ENCODE results near the gene TCF4. TPM values are rescaled to one million over a fixed set of nuclear protein-coding genes. Genes with fewer than 3 reads are reported as not detected.

TCF4 gene
- total and polyA plus RNA-seq, 8 donors, result 5.1 to 187 (median 39.9) TPM

DNA sequence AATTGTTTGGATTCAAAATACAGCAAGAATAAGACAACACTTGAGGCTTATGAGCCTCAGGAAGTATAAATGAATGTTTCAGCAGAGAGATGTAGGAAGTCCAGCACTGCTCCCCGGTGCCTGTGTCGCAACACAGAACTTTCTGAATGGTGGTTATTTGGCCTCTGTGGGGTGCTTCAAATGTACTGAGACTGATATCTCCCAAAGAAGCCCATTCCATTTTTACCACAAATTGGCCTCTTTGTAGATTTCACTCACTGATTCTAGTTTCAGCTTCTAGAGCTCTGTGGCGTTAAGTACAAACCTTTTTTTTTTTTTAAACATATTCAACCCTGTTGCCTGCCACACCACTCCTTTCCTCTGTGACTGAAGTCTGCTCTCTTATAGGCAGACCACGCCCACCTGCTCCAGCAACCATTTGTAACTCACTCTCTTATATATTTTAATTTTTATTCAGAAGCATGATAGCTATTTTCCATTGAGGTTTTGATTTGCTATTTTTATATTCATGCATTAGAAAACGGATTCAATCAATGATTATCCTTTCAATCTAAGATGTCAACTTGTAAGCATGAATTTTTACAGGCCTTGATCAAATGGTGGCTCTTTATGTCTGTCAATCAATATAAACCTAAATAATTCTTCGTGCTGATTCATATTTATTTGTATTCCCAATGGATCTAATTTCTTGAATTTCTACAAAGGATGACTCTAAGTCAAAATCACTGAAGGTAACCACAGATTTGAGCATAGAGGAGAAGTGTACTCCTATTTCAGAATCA, 351.7 kb downstream of the TCF4 start:
- no peak overlapping the region for H3K27ac ChIP-seq
- WGBS, 5 donors, result 72 to 80% (median 74%) methylated on average over 6 of the region's 6 CpGs
- no peak overlapping the region for H3K4me3 ChIP-seq
- intact Hi-C loops (cut with DNase I; ENCODE audit: low total_unique reads), result no loop called here
- peaks cover 0 to 30% (median 21%) of the 10 kb centered on the region in 4 donors for H3K36me3 ChIP-seq
- H3K9me3 ChIP-seq, result no peaks in the 10 kb centered on the region
- H3K4me1 ChIP-seq, result peaks cover 0 to 21% (median 8%) of the 10 kb centered on the region in 4 donors
- H3K27me3 ChIP-seq, result no peaks in the 10 kb centered on the region
- no peak for DNase-seq
- no peak for TF ChIP-seq EP300 (IDR thresholded peaks at IDR 0.05)
- TF ChIP-seq POLR2AphosphoS5 (IDR thresholded peaks at IDR 0.05), result no peak

DNA sequence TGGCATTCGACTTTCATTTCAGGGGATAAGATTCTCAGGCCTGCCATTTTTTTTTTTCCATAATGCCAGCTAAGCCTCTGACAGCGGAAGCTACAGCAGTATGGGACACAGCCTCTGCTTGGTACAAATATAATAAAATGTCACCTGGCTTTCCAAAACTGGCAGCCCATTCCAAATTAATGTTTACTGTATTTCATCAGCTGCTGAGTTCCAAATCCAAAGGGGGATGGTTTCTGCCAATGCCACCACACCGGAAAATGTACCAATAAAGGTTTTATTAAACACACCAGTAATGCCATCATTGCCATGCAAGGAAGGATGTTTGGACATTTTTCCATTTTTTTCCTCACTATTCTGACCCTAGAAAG, 352.9 kb downstream of the TCF4 start:
- no peak for TF ChIP-seq POLR2AphosphoS5 (IDR thresholded peaks at IDR 0.05)
- no peak for TF ChIP-seq EP300 (IDR thresholded peaks at IDR 0.05)
- TF ChIP-seq, protein P1, sequence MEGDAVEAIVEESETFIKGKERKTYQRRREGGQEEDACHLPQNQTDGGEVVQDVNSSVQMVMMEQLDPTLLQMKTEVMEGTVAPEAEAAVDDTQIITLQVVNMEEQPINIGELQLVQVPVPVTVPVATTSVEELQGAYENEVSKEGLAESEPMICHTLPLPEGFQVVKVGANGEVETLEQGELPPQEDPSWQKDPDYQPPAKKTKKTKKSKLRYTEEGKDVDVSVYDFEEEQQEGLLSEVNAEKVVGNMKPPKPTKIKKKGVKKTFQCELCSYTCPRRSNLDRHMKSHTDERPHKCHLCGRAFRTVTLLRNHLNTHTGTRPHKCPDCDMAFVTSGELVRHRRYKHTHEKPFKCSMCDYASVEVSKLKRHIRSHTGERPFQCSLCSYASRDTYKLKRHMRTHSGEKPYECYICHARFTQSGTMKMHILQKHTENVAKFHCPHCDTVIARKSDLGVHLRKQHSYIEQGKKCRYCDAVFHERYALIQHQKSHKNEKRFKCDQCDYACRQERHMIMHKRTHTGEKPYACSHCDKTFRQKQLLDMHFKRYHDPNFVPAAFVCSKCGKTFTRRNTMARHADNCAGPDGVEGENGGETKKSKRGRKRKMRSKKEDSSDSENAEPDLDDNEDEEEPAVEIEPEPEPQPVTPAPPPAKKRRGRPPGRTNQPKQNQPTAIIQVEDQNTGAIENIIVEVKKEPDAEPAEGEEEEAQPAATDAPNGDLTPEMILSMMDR (IDR thresholded peaks at IDR 0.05), result no peak
- TF ChIP-seq POLR2A (IDR thresholded peaks at IDR 0.05), result no peak
- intact Hi-C loops (cut with DNase I; ENCODE audit: low total_unique reads), result no loop called here
- Histone ChIP-seq H3K4me1 (peaks cover 0 to 21% (median 8%) of the 10 kb centered on the region in 4 donors), H3K27me3 (no peaks in the 10 kb centered on the region), H3K4me3 (peak overlapping the region in 1 of 4 donors; percentile 6), H3K9me3 (no peaks in the 10 kb centered on the region), H3K27ac (peak overlapping the region in 1 of 5 donors; percentile 67), H3K36me3 (peaks cover 0 to 41% (median 31%) of the 10 kb centered on the region in 4 donors)
- WGBS, 5 donors, result 61 to 72% (median 65%) methylated on average over 3 of the region's 3 CpGs
- DNase-seq, result no peak

DNA sequence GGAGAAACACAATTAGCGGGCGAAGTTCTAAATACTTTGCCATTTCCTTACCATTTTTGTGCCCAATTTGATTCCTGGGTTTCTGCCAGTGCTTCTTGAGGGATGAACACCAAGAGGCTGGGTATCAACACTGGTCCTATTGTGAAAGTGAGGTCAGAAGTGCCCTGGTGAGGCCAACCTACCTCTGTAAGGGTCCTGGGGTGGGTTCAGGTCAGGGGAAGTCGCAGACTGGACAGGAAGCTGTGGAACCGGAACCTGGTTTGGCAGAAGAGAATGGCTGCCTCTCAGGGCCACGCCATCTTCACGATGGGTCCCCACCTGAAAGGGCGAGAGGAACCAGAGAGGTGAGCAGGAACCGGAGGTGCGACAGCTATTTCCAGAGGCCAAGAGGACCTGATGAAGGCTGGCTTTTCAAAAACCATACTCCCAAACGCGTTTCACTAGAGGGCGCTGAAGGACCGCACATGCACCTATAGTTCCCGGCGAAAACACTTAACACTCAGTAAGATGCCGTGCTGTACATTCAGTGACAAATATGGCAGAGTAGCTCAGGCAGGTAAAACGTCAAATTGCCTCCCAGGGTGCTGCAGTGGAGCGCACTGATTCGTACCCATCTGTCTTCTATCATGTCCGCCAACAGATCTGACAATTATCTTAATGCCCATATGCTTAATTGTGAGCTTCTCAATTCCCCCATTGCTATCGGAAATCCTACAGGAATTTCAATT, 353.5 kb downstream of the TCF4 start:
- Histone ChIP-seq H3K36me3 (peaks cover 0 to 42% (median 34%) of the 10 kb centered on the region in 4 donors), H3K9me3 (no peaks in the 10 kb centered on the region), H3K27me3 (no peaks in the 10 kb centered on the region), H3K27ac (peak overlapping the region in 3 of 5 donors; percentile 20 to 67 (median 26)), H3K4me3 (peak overlapping the region in 1 of 4 donors; percentile 6), H3K4me1 (peaks cover 0 to 21% (median 8%) of the 10 kb centered on the region in 4 donors)
- TF ChIP-seq EP300 (IDR thresholded peaks at IDR 0.05) (no peak), POLR2AphosphoS5 (IDR thresholded peaks at IDR 0.05) (peak in 1 of 3 donors; percentile 43), POLR2A (IDR thresholded peaks at IDR 0.05) (no peak)
- TF ChIP-seq, protein P1 (IDR thresholded peaks at IDR 0.05), result peak in 5 of 7 experiments; percentile 45 to 82 (median 68)
- intact Hi-C loops (cut with DNase I; ENCODE audit: low total_unique reads), result no loop called here
- DNase-seq, result peak; percentile 84 to 94
- 29 to 38% (median 33%) methylated on average over 21 of the region's 21 CpGs for WGBS, 5 donors

DNA sequence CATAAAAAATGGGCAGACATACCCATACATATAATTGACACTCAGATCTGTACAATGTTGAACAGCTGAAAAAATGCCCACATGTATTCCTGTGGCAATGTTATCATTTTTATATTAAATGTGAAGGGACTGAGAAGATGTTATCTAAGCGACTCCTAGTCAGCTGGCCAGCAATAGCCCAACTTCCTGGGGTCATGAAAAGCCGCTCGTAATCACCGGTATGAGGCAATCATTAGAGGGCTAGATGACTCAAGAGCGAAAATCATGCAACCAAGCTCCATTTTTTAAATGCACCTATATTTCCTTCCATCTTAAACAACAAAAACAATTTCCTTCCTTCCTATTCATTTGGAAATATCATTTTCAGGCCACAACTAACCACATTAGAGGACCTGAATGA, 354.1 kb downstream of the TCF4 start:
- TF ChIP-seq, protein P1 (IDR thresholded peaks at IDR 0.05), result no peak
- intact Hi-C loops (cut with DNase I; ENCODE audit: low total_unique reads), result no loop called here
- H3K27ac ChIP-seq, result peak overlapping the region in 3 of 5 donors; percentile 20 to 67 (median 26)
- H3K4me1 ChIP-seq, result peaks cover 0 to 21% (median 8%) of the 10 kb centered on the region in 4 donors
- no peak for DNase-seq
- H3K9me3 ChIP-seq, result no peaks in the 10 kb centered on the region
- H3K36me3 ChIP-seq, result peaks cover 0 to 44% (median 38%) of the 10 kb centered on the region in 4 donors
- no peak overlapping the region for H3K4me3 ChIP-seq
- no peaks in the 10 kb centered on the region for H3K27me3 ChIP-seq
- WGBS, 5 donors, result 76 to 90% (median 83%) methylated on average over 5 of the region's 5 CpGs

Data from stomach (tissue), 9 donors.